Natural killer cell (primary cell): ENCODE data around the gene DTNB. TPM values are rescaled to one million over a fixed set of nuclear protein-coding genes. Genes with fewer than 3 reads are reported as not detected.

Experiments used
- ATAC-seq, 3 donors: fragments of 150-1000 bp in 2 of 3; fragments of 200-7000 bp in 1 of 3; cut with Tn5 transposase; 1 replicate in 1 of 3; 2 replicates in 2 of 3; pipeline ENCODE4 v1.10.0; 2021; ENCODE audit warnings: mild to moderate bottlenecking in 2 of 3, moderate library complexity in 2 of 3
- DNase-seq, 2 donors: peaks; one replicate each; pipeline versions ENCODE4 v3.0.0 to v3.0.0-alpha.2; 2013 to 2021; ENCODE audit warnings: mixed read lengths in 1 of 2
- H3K27ac ChIP-seq: one replicate; pipeline ENCODE4 v1.5.1; 2013; ENCODE audit warnings: mild to moderate bottlenecking, low read length
- H3K27me3 ChIP-seq: one replicate; pipeline ENCODE4 v1.6.1; 2013; ENCODE audit warnings: low read length; ENCODE audit not compliant: control insufficient read depth, insufficient read depth
- H3K36me3 ChIP-seq: one replicate; pipeline ENCODE4 v1.6.1; 2013; ENCODE audit warnings: low read length; ENCODE audit not compliant: control insufficient read depth, insufficient read depth
- H3K4me1 ChIP-seq: one replicate; pipeline ENCODE4 v1.6.1; 2013; ENCODE audit warnings: low read length; ENCODE audit not compliant: control insufficient read depth, insufficient read depth
- H3K4me3 ChIP-seq: one replicate; pipeline ENCODE4 v1.5.1; 2013; ENCODE audit warnings: low read length
- H3K9me3 ChIP-seq: one replicate; pipeline ENCODE4 v1.6.1; 2013; ENCODE audit warnings: low read length; ENCODE audit not compliant: control insufficient read depth, insufficient read depth
- H3K27ac Mint-ChIP-seq, 2 donors: one replicate each; pipeline ENCODE4 v1.8.0; 2022; ENCODE audit warnings: mild to moderate bottlenecking in 2 of 2, mixed read lengths in 2 of 2, moderate library complexity in 1 of 2
- H3K27me3 Mint-ChIP-seq, 2 donors: one replicate each; pipeline ENCODE4 v1.8.0; 2022; ENCODE audit warnings: low read depth in 2 of 2, mixed read lengths in 2 of 2
- H3K36me3 Mint-ChIP-seq: one replicate; pipeline ENCODE4 v1.8.0; 2022; ENCODE audit warnings: mixed read lengths
- H3K4me1 Mint-ChIP-seq, 2 donors: one replicate each; pipeline ENCODE4 v1.8.0; 2022; ENCODE audit warnings: mixed read lengths in 2 of 2
- H3K4me3 Mint-ChIP-seq: one replicate; pipeline ENCODE4 v1.8.0; 2022; ENCODE audit warnings: mild to moderate bottlenecking, moderate library complexity, mixed read lengths
- H3K9me3 Mint-ChIP-seq, 2 donors: one replicate each; pipeline ENCODE4 v1.8.0; 2022; ENCODE audit warnings: mixed read lengths in 2 of 2
- CTCF ChIP-seq: fragments of 200-600 bp; IDR thresholded peaks from one replicate; pipeline ENCODE4 v1.8.0; 2022; ENCODE audit warnings: antibody characterized with exemption
- WGBS: methylation state at CpG from one replicate; pipeline ENCODE4 v1.1.7; 2013; ENCODE audit warnings: missing lambda C conversion rate; ENCODE audit not compliant: insufficient coverage; 5-methylcytosine and 5-hydroxymethylcytosine counted together
- intact Hi-C: fragments of 100-400 bp; cut with micrococcal nuclease; formaldehyde crosslinking; loops from one replicate; pipeline ENCODE4 v1.14.2; 2022
- total RNA-seq, 4 donors: library from RNA; stranded (reverse); fragments of 120-200 nt in 1 of 4; gene quantifications; one replicate each; pipeline versions ENCODE4 v1.2.3 to v1.2.4, GENCODE V29; 2013 to 2022

DTNB gene
- total RNA-seq, 3 donors from 2014 or later (not counting 1 experiment from before 2014, with no cell fraction given) = 20.8 to 33.7 (median 23.6) TPM

GRCh38 chr2:25388491-25388890, 284.9 kb downstream of the DTNB start:
- Histone ChIP-seq H3K9me3 (no peaks in the 10 kb centered on the region), H3K27ac (no peak overlapping the region), H3K4me1 (peaks cover 3% of the 10 kb centered on the region), H3K36me3 (peaks cover 5% of the 10 kb centered on the region), H3K4me3 (no peak overlapping the region), H3K27me3 (no peaks in the 10 kb centered on the region)
- no peak overlapping the region for H3K27ac Mint-ChIP-seq
- H3K27me3 Mint-ChIP-seq = no peaks in the 10 kb centered on the region
- WGBS = 78% methylated on average over 6 of the region's 6 CpGs
- intact Hi-C loops = no loop called here
- TF ChIP-seq CTCF = no peak
- peak in 2 of 3 donors; percentile 54 for ATAC-seq
- no peaks in the 10 kb centered on the region for H3K9me3 Mint-ChIP-seq
- H3K4me1 Mint-ChIP-seq = peaks cover 10 to 28% of the 10 kb centered on the region in 2 donors
- no peak for DNase-seq
- no peaks in the 10 kb centered on the region for H3K36me3 Mint-ChIP-seq
- H3K4me3 Mint-ChIP-seq = no peak overlapping the region

- no peaks in the 10 kb centered on the region for H3K9me3 ChIP-seq
- H3K36me3 ChIP-seq = peaks cover 5% of the 10 kb centered on the region
- Mint-ChIP-seq H3K27me3 (no peaks in the 10 kb centered on the region), H3K9me3 (no peaks in the 10 kb centered on the region), H3K4me3 (no peak overlapping the region), H3K4me1 (peaks cover 10 to 28% of the 10 kb centered on the region in 2 donors), H3K27ac (no peak overlapping the region), H3K36me3 (no peaks in the 10 kb centered on the region)
- no peak for DNase-seq
- intact Hi-C loops = no loop called here
- TF ChIP-seq CTCF = no peak
- no peak for ATAC-seq
- H3K4me1 ChIP-seq = peaks cover 3% of the 10 kb centered on the region
- H3K27ac ChIP-seq = no peak overlapping the region
- H3K4me3 ChIP-seq = no peak overlapping the region
- H3K27me3 ChIP-seq = no peaks in the 10 kb centered on the region
- WGBS = 95% methylated on average over 16 of the region's 17 CpGs
These were observed 285.4 kb downstream of the DTNB start for GRCh38 chr2:25387876-25388449.

- H3K9me3 ChIP-seq = no peaks in the 10 kb centered on the region
- no peak for TF ChIP-seq CTCF
- H3K27me3 ChIP-seq = no peaks in the 10 kb centered on the region
- DNase-seq = no peak
- no peaks in the 10 kb centered on the region for H3K36me3 Mint-ChIP-seq
- H3K27ac Mint-ChIP-seq = no peak overlapping the region
- no peak overlapping the region for H3K4me3 ChIP-seq
- H3K9me3 Mint-ChIP-seq = no peaks in the 10 kb centered on the region
- intact Hi-C loops = no loop called here
- no peak overlapping the region for H3K27ac ChIP-seq
- H3K27me3 Mint-ChIP-seq = peaks cover under 1 to 2% of the 10 kb centered on the region in 2 donors
- H3K4me3 Mint-ChIP-seq = no peak overlapping the region
- 93% methylated on average over 19 of the region's 19 CpGs for WGBS
- peaks cover 3% of the 10 kb centered on the region for H3K4me1 ChIP-seq
- H3K4me1 Mint-ChIP-seq = peaks cover 10 to 28% of the 10 kb centered on the region in 2 donors
- ATAC-seq = no peak
- H3K36me3 ChIP-seq = peaks cover 5% of the 10 kb centered on the region
These were observed 286.2 kb downstream of the DTNB start for GRCh38 chr2:25386971-25387875.
